H1 (cell line): ENCODE measurements around the gene RANBP3L. TPM values are rescaled to one million over a fixed set of nuclear protein-coding genes. Genes with fewer than 3 reads are reported as not detected.

Experiments used
- CTCF ChIA-PET: fragments of 300-600 bp; sonication (Branson Sonifier 250); formaldehyde crosslinking; loops from one replicate; lab custom pipeline; 2021; ENCODE audit not compliant: partially characterized antibody; lab: Charles Lee
- POLR2A ChIA-PET: fragments of 300-600 bp; sonication (Branson Sonifier 250); formaldehyde crosslinking; loops from one replicate; lab custom pipeline; 2021; ENCODE audit warnings: inconsistent platforms; ENCODE audit not compliant: partially characterized antibody; lab: Charles Lee
- DNase-seq, 2 experiments: peaks; one replicate each; pipeline versions ENCODE4 v3.0.0 to v3.0.0-alpha.2; 2010 to 2022; ENCODE audit warnings: low spot score in 2 of 2, low read depth in 1 of 2, mixed read lengths in 1 of 2
- FAIRE-seq: peaks from 2 replicates; lab custom pipeline; 2011; peaks lifted over from hg19 to GRCh38; lab: Jason Lieb, UNC
- H2AFZ ChIP-seq: 2 replicates; pipeline ENCODE4 v1.8.1; 2012; ENCODE audit warnings: low read length, inconsistent platforms
- H2AK5ac ChIP-seq: 2 replicates; pipeline ENCODE4 v1.6.1; 2013; ENCODE audit warnings: low read depth, low read length
- H2BK120ac ChIP-seq: replicated peaks from 2 replicates; pipeline ENCODE3; 2013; ENCODE audit warnings: low read depth, low read length, inconsistent platforms
- H2BK12ac ChIP-seq: 2 replicates; pipeline ENCODE4 v1.6.1; 2013; ENCODE audit warnings: low read depth, low read length
- H2BK15ac ChIP-seq: 2 replicates; pipeline ENCODE4 v1.6.1; 2013; ENCODE audit warnings: low read length
- H2BK20ac ChIP-seq: 2 replicates; pipeline ENCODE4 v1.6.1; 2013; ENCODE audit warnings: low read length
- H2BK5ac ChIP-seq: 2 replicates; pipeline ENCODE4 v1.6.1; 2013; ENCODE audit warnings: low read depth, low read length
- H3K14ac ChIP-seq: 2 replicates; pipeline ENCODE4 v1.6.1; 2013; ENCODE audit warnings: inconsistent platforms; ENCODE audit not compliant: insufficient read length
- H3K18ac ChIP-seq: 2 replicates; pipeline ENCODE4 v1.6.1; 2013; ENCODE audit warnings: low read length; ENCODE audit errors: extremely low read depth
- H3K23ac ChIP-seq: 2 replicates; pipeline ENCODE4 v1.6.1; 2013; ENCODE audit warnings: inconsistent platforms; ENCODE audit not compliant: insufficient read length
- H3K23me2 ChIP-seq: 2 replicates; pipeline ENCODE4 v1.6.1; 2013; ENCODE audit warnings: low read depth, low read length
- H3K27ac ChIP-seq: 2 replicates; pipeline ENCODE4 v1.6.1; 2011; ENCODE audit warnings: low read depth, low read length, inconsistent platforms
- H3K27me3 ChIP-seq, 4 experiments: replicated peaks in 1 of 4; 1 replicate in 1 of 4; 2 replicates in 3 of 4; pipeline versions ENCODE4 v1.6.1 to v1.8.1; 2011 to 2013; ENCODE audit warnings: low read length in 3 of 4, mild to moderate bottlenecking in 3 of 4, inconsistent platforms in 2 of 4, mixed read lengths in 2 of 4, moderate library complexity in 1 of 4; ENCODE audit not compliant: control insufficient read depth in 3 of 4, insufficient read depth in 3 of 4; ENCODE audit errors: extremely low read depth in 1 of 4
- H3K36me3 ChIP-seq, 4 experiments: 2 replicates each; pipeline versions ENCODE4 v1.6.1 to v1.8.1; 2011 to 2013; ENCODE audit warnings: mild to moderate bottlenecking in 4 of 4, low read length in 3 of 4, moderate library complexity in 2 of 4, control low read depth in 1 of 4, inconsistent platforms in 1 of 4; ENCODE audit not compliant: insufficient read depth in 4 of 4, control insufficient read depth in 2 of 4
- H3K4ac ChIP-seq: replicated peaks from 2 replicates; pipeline ENCODE3; 2013; ENCODE audit warnings: low read length, low read depth, mixed read lengths, inconsistent platforms; ENCODE audit not compliant: insufficient read length
- H3K4me1 ChIP-seq, 4 experiments: replicated peaks in 1 of 4; 1 replicate in 1 of 4; 2 replicates in 3 of 4; pipeline versions ENCODE4 v1.6.1 to v1.8.1; 2011 to 2013; ENCODE audit warnings: low read length in 3 of 4, inconsistent platforms in 2 of 4, mixed read lengths in 1 of 4; ENCODE audit not compliant: insufficient read depth in 4 of 4, control insufficient read depth in 3 of 4
- H3K4me2 ChIP-seq, 2 experiments: 2 replicates each; pipeline versions ENCODE4 v1.6.1 to v1.8.1; 2011 to 2013; ENCODE audit warnings: low read depth in 2 of 2, low read length in 2 of 2, control low read depth in 1 of 2, inconsistent platforms in 1 of 2, mild to moderate bottlenecking in 1 of 2; ENCODE audit not compliant: insufficient read depth in 1 of 2
- H3K4me3 ChIP-seq, 4 experiments: fragments of 200-600, 300-600 bp in 1 of 4; sonication (generic), shearing (Covaris generic), sonication (Bioruptor Twin) in 1 of 4; 2 replicates each; pipeline versions ENCODE4 v1.5.1 to v1.8.1; 2011 to 2016; ENCODE audit warnings: low read length in 4 of 4, low read depth in 3 of 4, control low read depth in 2 of 4, inconsistent platforms in 2 of 4, mild to moderate bottlenecking in 2 of 4, mixed read lengths in 1 of 4, moderate library complexity in 1 of 4; ENCODE audit not compliant: insufficient read depth in 2 of 4; ENCODE audit errors: extremely low read depth in 1 of 4
- H3K56ac ChIP-seq: replicated peaks from 2 replicates; pipeline ENCODE3; 2013; ENCODE audit warnings: low read depth, mild to moderate bottlenecking, mixed read lengths, low read length, inconsistent platforms; ENCODE audit not compliant: insufficient read length
- H3K79me1 ChIP-seq: 2 replicates; pipeline ENCODE4 v1.6.1; 2013; ENCODE audit warnings: low read depth, low read length, control low read depth
- H3K79me2 ChIP-seq, 2 experiments: 2 replicates each; pipeline versions ENCODE4 v1.6.1 to v1.8.1; 2012 to 2013; ENCODE audit warnings: low read length in 2 of 2, mild to moderate bottlenecking in 2 of 2, inconsistent platforms in 1 of 2; ENCODE audit not compliant: insufficient read depth in 2 of 2, control insufficient read depth in 1 of 2
- H3K9ac ChIP-seq, 4 experiments: replicated peaks in 1 of 4; 1 replicate in 1 of 4; 2 replicates in 3 of 4; pipeline versions ENCODE4 v1.6.1 to v1.8.1; 2011 to 2013; ENCODE audit warnings: low read depth in 3 of 4, low read length in 3 of 4, control low read depth in 2 of 4, mild to moderate bottlenecking in 2 of 4, moderate library complexity in 2 of 4, inconsistent platforms in 1 of 4; ENCODE audit errors: extremely low read depth in 1 of 4
- H3K9me3 ChIP-seq, 2 experiments: 2 replicates each; pipeline versions ENCODE4 v1.6.1 to v1.8.1; 2012 to 2013; ENCODE audit warnings: mild to moderate bottlenecking in 2 of 2, moderate library complexity in 2 of 2, control low read depth in 1 of 2, inconsistent platforms in 1 of 2, low read depth in 1 of 2, low read length in 1 of 2, mixed read lengths in 1 of 2; ENCODE audit not compliant: insufficient read depth in 2 of 2
- H4K20me1 ChIP-seq, 2 experiments: replicated peaks in 1 of 2; 2 replicates each; pipeline versions ENCODE3 to v1.8.1; 2011 to 2013; ENCODE audit warnings: inconsistent platforms in 2 of 2, low read length in 2 of 2, mild to moderate bottlenecking in 1 of 2; ENCODE audit not compliant: insufficient read depth in 2 of 2, control insufficient read depth in 1 of 2
- H4K5ac ChIP-seq: 2 replicates; pipeline ENCODE4 v1.6.1; 2013; ENCODE audit warnings: low read length, low read depth, mixed read lengths, inconsistent platforms; ENCODE audit not compliant: insufficient read length
- H4K8ac ChIP-seq: 2 replicates; pipeline ENCODE4 v1.8.0; 2013; ENCODE audit warnings: mild to moderate bottlenecking, moderate library complexity, low read length, inconsistent platforms; ENCODE audit not compliant: insufficient read depth; ENCODE audit errors: extremely low read depth
- H4K91ac ChIP-seq: replicated peaks from 2 replicates; pipeline ENCODE3; 2013; ENCODE audit warnings: low read length, mixed read lengths, inconsistent platforms; ENCODE audit not compliant: insufficient read length
- ASH2L ChIP-seq: fragments of 200-600, 300-600 bp; sonication (generic); IDR thresholded peaks from one replicate; pipeline ENCODE4 v1.7.1; 2017; ENCODE audit warnings: low read length
- ATF2 ChIP-seq: IDR thresholded peaks from 2 replicates; pipeline ENCODE4 v1.6.1; 2012; ENCODE audit warnings: low read length, inconsistent platforms
- BACH1 ChIP-seq: IDR thresholded peaks from 2 replicates; pipeline ENCODE4 v1.6.1; 2012; ENCODE audit warnings: low read length, improper control_type of control experiment
- BRCA1 ChIP-seq: IDR thresholded peaks from 2 replicates; pipeline ENCODE4 v1.6.1; 2012; ENCODE audit warnings: low read depth, low read length, improper control_type of control experiment
- CHD1 ChIP-seq: IDR thresholded peaks from 2 replicates; pipeline ENCODE4 v1.6.1; 2012; ENCODE audit warnings: low read depth, low read length, improper control_type of control experiment
- CREB1 ChIP-seq: IDR thresholded peaks from 2 replicates; pipeline ENCODE4 v1.6.1; 2012; ENCODE audit warnings: inconsistent platforms
- E2F6 ChIP-seq: IDR thresholded peaks from 2 replicates; pipeline ENCODE4 v1.6.1; 2012; ENCODE audit warnings: inconsistent platforms
- EGR1 ChIP-seq: IDR thresholded peaks from 2 replicates; pipeline ENCODE4 v1.6.1; 2011; ENCODE audit warnings: low read depth, low read length, borderline replicate concordance
- EZH2 ChIP-seq: fragments of 200-600 bp; sonication (generic); IDR thresholded peaks from 2 replicates; pipeline ENCODE4 v1.7.1; 2012; ENCODE audit warnings: low read depth, mild to moderate bottlenecking, moderate library complexity, low read length, inconsistent platforms; ENCODE audit not compliant: severe bottlenecking
- FOSL1 ChIP-seq: IDR thresholded peaks from 2 replicates; pipeline ENCODE4 v1.6.1; 2011; ENCODE audit warnings: mild to moderate bottlenecking, low read depth, low read length, moderate library complexity; ENCODE audit not compliant: insufficient read depth
- HDAC6 ChIP-seq: IDR thresholded peaks from one replicate; pipeline ENCODE4 v1.7.1; 2012; ENCODE audit warnings: low read depth, mild to moderate bottlenecking, inconsistent platforms, low read length, moderate library complexity
- RFX5 ChIP-seq: IDR thresholded peaks from 2 replicates; pipeline ENCODE4 v1.6.1; 2011; ENCODE audit warnings: low read depth, low read length, improper control_type of control experiment, borderline replicate concordance
- WGBS, 2 experiments: shearing (Covaris generic) in 1 of 2; methylation state at CpG; one replicate each; pipeline versions ENCODE4 v1.1.6 to v1.1.7; 2013 to 2015; ENCODE audit warnings: low lambda C conversion rate in 2 of 2, mixed read lengths in 2 of 2, inconsistent platforms in 1 of 2, low coverage in 1 of 2, missing lambda C conversion rate in 1 of 2; ENCODE audit not compliant: insufficient replicate concordance in 2 of 2, insufficient coverage in 1 of 2, insufficient read length in 1 of 2; ENCODE audit errors: extremely low coverage in 1 of 2, missing lambda C conversion rate in 1 of 2; 5-methylcytosine and 5-hydroxymethylcytosine counted together
- polyA plus RNA-seq, 7 experiments: library from polyadenylated mRNA; depleted of rRNA in 3 of 7; stranded (reverse) in 5 of 7; unstranded in 2 of 7; fragments of >200 nt in 5 of 7; fragments of 200-250 nt in 2 of 7; gene quantifications; 1 replicate in 5 of 7; 2 replicates in 1 of 7; 4 replicates in 1 of 7; pipeline versions ENCODE4 v1.2.1 to v1.2.3, GENCODE V29; 2011 to 2013; ENCODE audit warnings: missing spikeins in 2 of 7, mixed read lengths in 2 of 7
- total RNA-seq: library from RNA; stranded (reverse); fragmentation: NEBNext Ultra II Directional; extraction: Animal tissue kit (Norgen Biotek cat#: 25700); gene quantifications from 2 replicates; pipeline ENCODE4 v1.2.1, GENCODE V29; 2021

RANBP3L gene
- total and polyA plus RNA-seq, 2 of the 8 experiments (the other 6 are each of a cell fraction or from before 2014, with no cell fraction given), result not detected

GRCh38 chr5:36205329-36205728, 96.4 kb downstream of the RANBP3L start:
- Histone ChIP-seq H3K4me2 (no peak overlapping the region), H4K91ac (no peak overlapping the region), H2BK15ac (no peak overlapping the region), H3K14ac (no peak overlapping the region), H3K23me2 (no peaks in the 10 kb centered on the region), H3K4me3 (no peak overlapping the region), H3K79me2 (no peaks in the 10 kb centered on the region), H3K56ac (no peak overlapping the region), H3K36me3 (peaks cover 0 to 5% (median 0%) of the 10 kb centered on the region in 4 experiments; a peak in 2 of 8 replicates), H4K5ac (no peak overlapping the region), H3K9me3 (no peaks in the 10 kb centered on the region), H2BK20ac (no peak overlapping the region), H4K20me1 (no peaks in the 10 kb centered on the region), H3K18ac (no peak overlapping the region), H3K4ac (no peak overlapping the region), H2BK5ac (no peak overlapping the region), H3K23ac (no peak overlapping the region), H3K9ac (no peak overlapping the region), H3K27ac (no peak overlapping the region), H2AK5ac (no peak overlapping the region), H3K27me3 (no peaks in the 10 kb centered on the region), H3K4me1 (no peaks in the 10 kb centered on the region), H2AFZ (no peak overlapping the region), H3K79me1 (no peaks in the 10 kb centered on the region), H4K8ac (no peak overlapping the region), H2BK120ac (no peak overlapping the region), H2BK12ac (no peak overlapping the region)
- POLR2A ChIA-PET, result interaction anchor here (1.6 kb wide), 1 partner anchor 21 kb away, joined by 3 read pairs; no protein-coding TSS in a partner anchor
- 97% methylated on average over 2 of the region's 2 CpGs; no CpG with 5 or more reads in 1 of the 2 experiments for WGBS, 2 experiments
- CTCF ChIA-PET, result interaction anchor here (1.3 kb wide), 1 partner anchor 14 kb away, joined by 3 read pairs; no protein-coding TSS in a partner anchor
- FAIRE-seq (no peak), DNase-seq (no peak)
- TF ChIP-seq BRCA1 (no peak), EGR1 (no peak), CHD1 (no peak), BACH1 (no peak), RFX5 (no peak), ATF2 (no peak), CREB1 (no peak), FOSL1 (no peak), HDAC6 (no peak), EZH2 (no peak), E2F6 (no peak), ASH2L (no peak)
